ENCODE data around the gene GRK3.
"Not testable (repeated sequence)": the region's sequence is repeated elsewhere in the genome, so short reads cannot be mapped to it uniquely, and the experiment has no call there.

Gene GRK3

GRCh38 chr22:25702571-25703167, 138.2 kb downstream of the GRK3 start:
- DNase-seq (ENCODE audit: low read depth), result peak; percentile 26
- TF ChIP-seq CTCF (IDR thresholded peaks at IDR 0.05; ENCODE audit: low read depth, low read length, missing control alignments), result no peak
- H3K4me3 ChIP-seq (ENCODE audit: low read depth, low read length), result no peak overlapping the region; the same call in 1 of the 2 replicates

GRCh38 chr22:25704701-25705100, 140.2 kb downstream of the GRK3 start:
- no peak for TF ChIP-seq CTCF (IDR thresholded peaks at IDR 0.05; ENCODE audit: low read depth, low read length, missing control alignments)
- DNase-seq (ENCODE audit: low read depth), result no peak
- H3K4me3 ChIP-seq (ENCODE audit: low read depth, low read length), result no peak overlapping the region

GRCh38 chr22:25706197-25706596, 141.7 kb downstream of the GRK3 start:
- no peak for DNase-seq (ENCODE audit: low read depth)
- TF ChIP-seq CTCF (IDR thresholded peaks at IDR 0.05; ENCODE audit: low read depth, low read length, missing control alignments), result no peak
- no peak overlapping the region for H3K4me3 ChIP-seq (ENCODE audit: low read depth, low read length)

- H3K4me3 ChIP-seq (ENCODE audit: low read depth, low read length); DNase-seq (ENCODE audit: low read depth): not testable (repeated sequence)
Measured at GRCh38 chr22:25708430-25708829, 144.0 kb downstream of the GRK3 start.

- TF ChIP-seq CTCF (IDR thresholded peaks at IDR 0.05; ENCODE audit: low read depth, low read length, missing control alignments), result no peak
- no peak overlapping the region for H3K4me3 ChIP-seq (ENCODE audit: low read depth, low read length)
- DNase-seq (ENCODE audit: low read depth), result peak; percentile 33
Measured at GRCh38 chr22:25709758-25710157, 145.3 kb downstream of the GRK3 start.

- no peak for DNase-seq (ENCODE audit: low read depth)
- no peak for TF ChIP-seq CTCF (IDR thresholded peaks at IDR 0.05; ENCODE audit: low read depth, low read length, missing control alignments)
- H3K4me3 ChIP-seq (ENCODE audit: low read depth, low read length), result no peak overlapping the region
Measured at GRCh38 chr22:25710501-25710900, 146.0 kb downstream of the GRK3 start.

GRCh38 chr22:25711491-25711890, 147.0 kb downstream of the GRK3 start:
- no peak for DNase-seq (ENCODE audit: low read depth)
- no peak overlapping the region for H3K4me3 ChIP-seq (ENCODE audit: low read depth, low read length)
- TF ChIP-seq CTCF (IDR thresholded peaks at IDR 0.05; ENCODE audit: low read depth, low read length, missing control alignments), result no peak
